HG03196 (cell line): ENCODE measurements around the gene LAMA1.

Source experiments
- ATAC-seq: cut with Tn5 transposase; IDR thresholded peaks from one replicate; pipeline ENCODE4 v1.9.1; 2021; ENCODE audit not compliant: unreplicated experiment

LAMA1 gene

DNA sequence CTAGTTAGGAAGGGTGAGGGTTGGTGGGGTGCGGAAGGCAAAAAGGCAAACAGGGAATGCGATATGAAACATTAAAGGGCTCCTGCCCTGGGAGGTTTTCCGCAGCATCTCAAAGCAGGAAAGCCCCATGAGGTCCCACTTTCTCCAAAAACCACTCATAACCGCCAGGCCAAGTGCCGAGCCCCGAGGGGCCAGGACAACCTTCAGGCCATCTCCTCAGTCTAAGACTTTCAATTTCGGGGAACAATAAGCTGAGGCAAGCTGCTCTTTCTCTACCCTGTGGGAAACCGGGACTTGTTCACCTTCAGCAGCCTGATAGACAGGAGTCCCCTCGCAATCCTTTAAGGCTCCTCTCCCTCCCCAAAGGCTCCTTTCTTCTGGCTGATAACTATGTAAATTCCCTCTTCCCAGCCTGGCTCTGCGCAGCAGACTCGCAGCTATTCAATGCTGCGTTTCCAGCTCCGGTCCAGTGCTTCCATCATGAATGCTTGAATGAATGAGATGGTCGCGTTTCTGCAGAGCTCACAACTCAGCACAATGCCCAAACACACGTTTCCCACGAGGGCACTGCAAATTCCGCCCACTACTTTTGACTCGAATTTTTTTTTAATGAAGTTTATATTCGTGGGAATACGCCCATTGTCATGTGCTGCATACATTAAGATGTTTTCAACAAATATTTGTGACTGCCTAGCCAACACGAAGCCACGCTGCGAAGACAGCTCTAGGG is 1.4 kb downstream of the LAMA1 start:
- ATAC-seq: no peak

- ATAC-seq: no peak
These were observed 4.7 kb downstream of the LAMA1 start for GRCh38 chr18:7112936-7113335.

DNA sequence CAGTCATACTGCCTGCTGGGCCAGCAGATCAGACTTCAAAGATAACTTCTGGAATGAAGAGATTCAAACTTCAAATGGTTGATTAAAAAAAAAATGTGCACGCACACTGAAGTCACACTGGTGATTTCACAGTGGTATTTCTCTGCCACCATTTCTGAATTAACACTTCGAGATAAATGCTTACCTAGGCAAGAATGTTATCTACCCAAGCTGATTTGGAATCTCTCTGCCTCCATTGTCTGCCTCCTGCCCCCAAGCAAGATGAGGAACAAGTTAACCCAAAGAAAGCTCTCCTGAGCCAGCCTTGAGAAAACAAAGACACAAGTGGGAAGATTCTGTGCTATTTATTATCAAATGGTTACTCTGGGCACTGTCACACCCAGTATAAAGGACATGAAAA is 6.5 kb downstream of the LAMA1 start:
- no peak for ATAC-seq

DNA sequence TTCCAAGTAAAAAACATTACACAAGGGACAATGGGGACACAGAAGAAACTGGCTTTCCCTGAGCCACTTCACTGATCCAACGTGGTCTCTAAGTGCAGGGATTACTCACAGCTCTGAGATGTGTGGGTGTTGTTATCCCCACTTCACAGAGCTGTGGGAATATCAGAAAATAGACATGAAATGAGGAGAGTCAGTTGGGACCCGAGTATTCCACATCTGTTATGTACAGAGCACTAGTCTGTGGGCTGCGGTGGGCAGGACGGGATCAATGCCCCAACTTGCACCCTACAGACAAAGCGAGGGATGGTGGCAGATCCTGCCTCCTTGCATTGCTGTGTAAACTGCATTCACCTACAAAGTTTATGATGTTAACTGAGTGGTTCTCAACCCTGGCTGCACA is 11.7 kb downstream of the LAMA1 start:
- ATAC-seq: no peak

GRCh38 chr18:7105268-7105667 is 12.3 kb downstream of the LAMA1 start:
- no peak for ATAC-seq

GRCh38 chr18:7104649-7105048 is 12.9 kb downstream of the LAMA1 start:
- no peak for ATAC-seq

DNA sequence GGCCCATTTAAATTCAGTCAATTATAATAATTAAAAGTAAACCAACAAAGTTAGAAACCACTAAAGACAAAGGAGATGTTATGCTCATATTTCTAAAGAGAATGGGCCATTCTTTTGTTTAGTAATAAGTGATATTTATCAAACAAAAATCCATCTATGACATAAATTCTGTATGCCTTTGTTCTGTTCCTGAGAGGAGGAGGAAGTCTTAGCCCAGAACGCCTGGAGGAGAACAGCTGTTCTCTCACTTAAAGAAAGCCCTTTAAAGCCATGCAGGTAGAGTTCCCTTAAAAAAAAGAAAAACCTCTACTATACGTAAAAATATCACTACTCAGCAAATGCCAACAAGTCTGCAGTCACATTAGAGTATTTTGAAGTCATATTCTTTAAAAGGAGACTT is 15.5 kb downstream of the LAMA1 start:
- ATAC-seq: no peak

DNA sequence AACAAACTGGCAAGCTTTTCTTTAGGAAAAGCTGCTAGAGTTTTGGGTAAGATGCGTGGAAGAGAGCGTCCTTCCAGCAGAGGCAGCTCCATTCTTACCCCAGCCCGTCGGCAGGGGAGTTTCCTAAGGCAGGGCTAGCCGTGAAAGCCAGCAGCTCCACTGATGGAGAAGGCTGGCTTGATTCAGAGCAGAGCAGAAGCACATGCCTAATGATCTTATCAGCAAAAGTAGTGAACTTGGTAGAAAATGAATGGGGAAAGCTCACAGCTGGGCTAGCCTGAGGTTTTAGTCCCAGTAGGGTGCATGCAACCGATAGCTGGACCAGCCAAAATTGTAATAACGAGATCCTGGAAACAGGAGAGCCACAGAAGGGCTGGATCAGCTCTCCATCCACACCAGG is 20.8 kb downstream of the LAMA1 start:
- ATAC-seq: no peak

GRCh38 chr18:7094427-7094826 is 23.2 kb downstream of the LAMA1 start:
- ATAC-seq: no peak

GRCh38 chr18:7090771-7091170 is 26.8 kb downstream of the LAMA1 start:
- no peak for ATAC-seq

DNA sequence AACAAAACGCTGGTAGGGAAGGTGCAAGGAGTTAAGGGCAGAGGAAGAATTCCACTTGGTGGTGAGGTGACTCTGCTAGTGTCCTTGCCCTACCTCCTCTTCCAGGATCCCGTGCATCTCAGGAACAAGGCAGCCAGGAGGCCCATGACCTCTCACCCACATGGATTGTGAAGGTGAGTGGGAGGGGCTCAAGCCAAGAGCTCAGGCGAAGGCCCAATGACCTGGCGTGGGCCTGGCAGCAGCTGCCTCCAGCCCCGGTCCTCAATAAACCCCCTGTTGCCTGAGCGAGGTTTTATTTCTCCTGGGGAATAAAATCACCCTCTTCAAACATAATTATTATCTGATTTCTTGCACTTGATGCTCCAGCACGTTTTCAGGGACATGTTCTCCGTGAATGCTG is 28.2 kb downstream of the LAMA1 start:
- ATAC-seq: no peak

DNA sequence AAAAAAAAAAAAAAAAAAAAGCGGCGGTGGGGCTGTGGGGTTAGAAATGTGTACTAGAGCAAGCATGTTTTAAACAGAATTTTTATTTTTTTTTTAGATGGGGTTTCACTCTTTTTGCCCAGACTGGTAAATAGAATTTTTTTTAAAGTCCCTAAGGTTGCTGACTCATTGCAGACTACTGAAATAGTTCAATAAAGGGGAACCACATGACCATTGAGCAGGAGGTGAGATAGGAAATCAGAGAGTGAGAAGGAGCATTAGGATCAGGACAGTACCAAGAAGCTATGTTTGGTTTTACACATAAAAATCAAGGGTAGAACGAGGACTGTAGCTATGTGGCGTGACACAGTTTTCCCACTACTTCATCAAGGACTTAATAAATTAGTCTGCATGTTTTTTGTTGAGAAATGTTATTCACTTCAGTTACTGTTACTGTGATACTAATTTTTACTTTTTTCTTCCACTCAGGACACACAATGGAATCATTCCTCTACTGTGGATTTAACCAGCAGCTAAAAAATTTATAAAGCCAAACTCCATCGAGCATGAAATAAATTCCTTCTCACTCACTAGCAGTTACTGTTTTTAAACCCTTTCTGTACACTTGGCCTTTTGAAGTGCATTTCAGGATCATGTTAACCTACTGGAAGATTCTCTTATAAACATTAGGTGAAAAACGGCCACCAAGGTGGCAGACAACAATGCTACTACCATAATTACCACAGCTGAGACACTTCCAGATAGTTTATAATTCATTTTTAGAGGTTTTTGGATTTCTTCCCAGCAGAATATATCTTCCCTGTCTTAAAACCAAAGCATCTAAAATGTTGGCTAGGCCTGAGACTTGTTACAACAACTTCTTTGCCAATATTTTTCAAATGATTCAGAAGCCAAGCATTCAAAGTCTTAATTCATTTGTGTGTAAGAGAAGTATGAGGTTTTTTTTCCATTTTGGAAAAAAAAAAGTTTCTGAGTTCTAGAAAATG is 33.2 kb downstream of the LAMA1 start:
- no peak for ATAC-seq

GRCh38 chr18:7082671-7083070 is 34.9 kb downstream of the LAMA1 start:
- no peak for ATAC-seq

DNA sequence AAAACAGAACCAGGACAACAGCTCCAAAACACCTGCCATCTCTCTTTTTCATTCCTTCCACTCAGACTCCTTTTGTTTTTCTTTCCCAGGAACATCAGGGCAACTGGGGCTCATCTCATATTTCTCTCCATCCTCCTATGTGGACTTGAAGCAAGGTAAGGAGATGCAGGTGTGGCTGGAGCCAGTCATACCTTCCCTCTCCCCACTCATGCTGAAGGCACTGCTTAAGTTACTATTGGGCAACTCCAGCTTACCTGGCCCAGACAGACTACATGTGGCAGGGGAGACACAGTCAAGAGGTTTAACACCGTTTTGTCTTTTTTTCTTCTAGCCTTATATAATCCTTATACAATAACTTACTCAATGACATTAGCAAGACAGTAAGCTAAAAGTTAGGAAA is 38.4 kb downstream of the LAMA1 start:
- no peak for ATAC-seq

GRCh38 chr18:7072593-7072992 is 45.0 kb downstream of the LAMA1 start:
- no peak for ATAC-seq

GRCh38 chr18:7071600-7071999 is 46.0 kb downstream of the LAMA1 start:
- no peak for ATAC-seq

DNA sequence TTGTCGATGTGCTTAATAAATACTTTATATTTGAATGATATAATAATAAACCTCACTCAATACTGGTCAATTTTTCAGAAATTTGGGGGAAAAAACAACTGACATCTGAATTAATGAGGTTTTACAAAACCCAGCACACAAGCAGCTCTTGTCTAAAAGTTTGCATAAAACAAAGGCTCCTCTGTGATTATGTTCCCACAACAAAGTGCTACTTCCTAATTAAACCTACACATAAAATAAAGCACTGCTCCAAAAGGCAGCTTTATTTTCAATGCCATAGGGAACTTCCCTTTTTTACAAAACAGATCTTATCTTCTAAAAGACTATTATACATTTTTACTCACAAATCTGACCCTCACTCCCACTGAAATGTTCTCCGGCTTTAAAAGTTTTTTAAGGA is 47.1 kb downstream of the LAMA1 start:
- no peak for ATAC-seq

GRCh38 chr18:7068871-7069590 is 48.6 kb downstream of the LAMA1 start:
- ATAC-seq: no peak

DNA sequence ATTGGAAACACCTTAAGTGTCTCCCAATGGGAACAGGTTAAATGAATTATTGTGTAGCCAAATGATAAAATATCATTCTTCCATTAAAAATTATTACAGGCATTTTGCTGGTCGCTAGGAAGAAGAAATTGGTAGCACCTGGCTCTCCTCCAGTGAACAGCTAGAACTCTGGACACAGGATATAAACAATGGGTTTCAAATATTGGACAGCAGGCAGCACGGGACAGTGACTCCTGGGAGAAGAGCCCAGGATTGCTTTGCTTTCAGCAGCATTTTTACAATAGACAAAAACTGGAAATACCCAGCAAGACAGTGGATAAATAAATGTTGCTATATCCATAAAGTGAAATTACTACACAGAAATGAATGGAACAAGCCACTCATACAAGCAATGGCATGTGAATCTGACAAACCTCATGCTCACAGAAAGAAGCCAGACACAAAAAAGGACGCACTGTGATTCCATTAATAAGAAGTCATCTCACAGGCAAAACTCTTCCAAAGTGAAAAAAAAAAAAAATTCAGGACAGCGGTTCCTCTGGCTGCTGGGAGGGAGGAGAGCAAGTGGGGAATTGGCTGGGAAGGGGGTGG is 50.5 kb downstream of the LAMA1 start:
- ATAC-seq: no peak

DNA sequence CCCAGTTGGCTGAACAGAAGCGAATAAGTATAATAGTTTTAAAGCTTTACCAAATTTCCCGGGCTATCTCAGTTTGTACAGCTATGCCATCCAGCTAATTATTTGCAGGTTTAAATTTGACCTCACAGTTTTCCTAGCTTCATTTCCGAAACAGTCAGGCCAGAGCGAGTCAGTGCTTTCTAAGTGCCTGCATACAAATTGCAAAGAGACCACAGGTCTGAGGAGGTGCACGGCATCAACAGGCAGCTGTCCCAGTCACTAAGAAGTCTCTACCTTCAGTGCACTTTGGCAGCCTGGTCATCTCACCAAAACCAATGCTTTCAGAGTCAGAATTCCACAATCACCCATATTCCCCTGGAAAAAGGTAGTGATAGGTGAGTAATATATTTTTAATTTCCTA is 51.9 kb downstream of the LAMA1 start:
- no peak for ATAC-seq

- no peak for ATAC-seq
These were observed 53.3 kb downstream of the LAMA1 start for GRCh38 chr18:7064346-7064745.
